ENCODE results near the gene CACNA1E. TPM values are rescaled to one million over a fixed set of nuclear protein-coding genes. Genes with fewer than 3 reads are reported as not detected.

The CACNA1E gene
- total and polyA plus RNA-seq, 2 of the 13 experiments (the other 11 are each of a cell fraction or from before 2014, with no cell fraction given): not detected

GRCh38 chr1:181754103-181754502, 270.8 kb downstream of the CACNA1E start:
- H3K27ac ChIP-seq (ENCODE audit: extremely low read length, insufficient read depth, low read length): no peak overlapping the region
- H3K36me3 ChIP-seq (replicated peaks in 1 of 2; ENCODE audit: control insufficient read depth in 1 of 2, insufficient read depth in 2 of 2, low read length in 2 of 2): no peaks in the 10 kb centered on the region
- no TSS peak for BruUV-seq (replicated peaks)
- CTCF ChIA-PET (ENCODE audit: low intra/inter-chr PET ratio, low total read pairs): no interaction called here
- intact Hi-C loops (cut with micrococcal nuclease; ENCODE audit: unreplicated experiment): no loop called here
- H3K79me2 ChIP-seq (ENCODE audit: insufficient read depth, low read length): no peaks in the 10 kb centered on the region
- ATAC-seq (no peak), FAIRE-seq (no peak), DNase-seq (ENCODE audit: low spot score) (no peak)
- H3K4me2 ChIP-seq (ENCODE audit: low read depth, low read length): no peak overlapping the region
- no peaks in the 10 kb centered on the region for H4K20me1 ChIP-seq (ENCODE audit: insufficient read depth, low read length)
- H3K27me3 ChIP-seq (ENCODE audit: control insufficient read depth in 1 of 2, insufficient read depth in 2 of 2, low read length in 2 of 2): peaks cover 0 to 13% of the 10 kb centered on the region in 2 experiments; a peak in 1 of 5 replicates
- no peaks in the 10 kb centered on the region for H3K4me1 ChIP-seq (ENCODE audit: insufficient read depth, low read length)
- no peak overlapping the region for H3K9ac ChIP-seq (ENCODE audit: insufficient read depth, low read depth, low read length)
- H3K9me3 ChIP-seq (ENCODE audit: low read length): no peaks in the 10 kb centered on the region
- 0% methylated on average over 3 of the region's 4 CpGs for WGBS (ENCODE audit: low lambda C conversion rate)
- no peak overlapping the region for H3K4me3 ChIP-seq (replicated peaks in 1 of 3; ENCODE audit: insufficient read depth in 1 of 3, low read depth in 2 of 3, low read length in 3 of 3)
- no peak overlapping the region for H2AFZ ChIP-seq (ENCODE audit: low read length)
- POLR2A ChIA-PET: no interaction called here
- in situ Hi-C loops (cut with HindIII; ENCODE audit: extremely low pct_ligation_motif_present, low pct_unique_long_range_greater_than_20kb): no loop called here
- TF ChIP-seq BRCA1 (CRISPR knock-in tag; IDR thresholded peaks at IDR 0.05) (no peak), ZNF12 (CRISPR knock-in tag; IDR thresholded peaks at IDR 0.05) (no peak), ATF7-NPFF (CRISPR knock-in tag; IDR thresholded peaks at IDR 0.05; ENCODE audit: low read depth) (no peak), ZNF644 (CRISPR knock-in tag; IDR thresholded peaks at IDR 0.05; ENCODE audit: low read depth) (no peak), DRAP1 (CRISPR knock-in tag; IDR thresholded peaks at IDR 0.05) (no peak), JDP2 (CRISPR knock-in tag; IDR thresholded peaks at IDR 0.05; ENCODE audit: borderline replicate concordance) (no peak), GTF3A (CRISPR knock-in tag; conservative IDR thresholded peaks at IDR 0.05) (no peak), ZNF460 (CRISPR knock-in tag; IDR thresholded peaks at IDR 0.05; ENCODE audit: borderline replicate concordance) (no peak), ZNF674 (CRISPR knock-in tag; IDR thresholded peaks at IDR 0.05; ENCODE audit: low read depth) (no peak), TEAD3 (CRISPR knock-in tag; optimal IDR thresholded peaks at IDR 0.05; ENCODE audit: borderline replicate concordance) (no peak), SNAPC2 (CRISPR knock-in tag; IDR thresholded peaks at IDR 0.05) (no peak), ZNF121 (CRISPR knock-in tag; IDR thresholded peaks at IDR 0.05) (no peak), TBP (CRISPR knock-in tag; IDR thresholded peaks at IDR 0.05) (no peak), ZBTB38 (CRISPR knock-in tag; IDR thresholded peaks at IDR 0.05) (no peak)

All from HepG2 (cell line).